ENCODE data around the gene KRTAP13-1. TPM values are rescaled to one million over a fixed set of nuclear protein-coding genes. Genes with fewer than 3 reads are reported as not detected.

The KRTAP13-1 gene
- total RNA-seq, 2 donors from 2014 or later: not detected

- H3K27me3 Mint-ChIP-seq (ENCODE audit: low read depth): no peaks in the 10 kb centered on the region
- H3K4me1 Mint-ChIP-seq (ENCODE audit: low read depth): no peaks in the 10 kb centered on the region
- DNase-seq (no peak), ATAC-seq (replicated peaks in 1 of 2) (no peak)
- H3K9me3 Mint-ChIP-seq: no peaks in the 10 kb centered on the region
- H3K36me3 Mint-ChIP-seq (ENCODE audit: insufficient read depth in 2 of 2): no peaks in the 10 kb centered on the region
- H3K27ac Mint-ChIP-seq: no peak within 1 kb of the TSS
- H3K4me3 Mint-ChIP-seq: no peak within 1 kb of the TSS
These were observed 34.4 kb downstream of the KRTAP13-1 start, which contains the start of gene KRTAP13-4 for GRCh38 chr21:30430170-30430655. TSS of gene KRTAP13-4 (plus strand) at chr21:30430220. CDS start at chr21:30430276, 56 bp downstream.

- ATAC-seq (replicated peaks in 1 of 2) (no peak), DNase-seq (peak; percentile 18 to 24)
- Mint-ChIP-seq H3K9me3 (no peaks in the 10 kb centered on the region), H3K27ac (no peak overlapping the region), H3K4me3 (no peak overlapping the region), H3K4me1 (ENCODE audit: low read depth) (no peaks in the 10 kb centered on the region), H3K36me3 (ENCODE audit: insufficient read depth in 2 of 2) (no peaks in the 10 kb centered on the region), H3K27me3 (ENCODE audit: low read depth) (no peaks in the 10 kb centered on the region)
These were observed 38.3 kb downstream of the KRTAP13-1 start for GRCh38 chr21:30434033-30434631.

GRCh38 chr21:30437010-30437565, 41.3 kb downstream of the KRTAP13-1 start:
- H3K4me3 Mint-ChIP-seq: no peak overlapping the region

GRCh38 chr21:30439975-30440374, 44.1 kb downstream of the KRTAP13-1 start, which contains the start of gene KRTAP15-1:
TSS of gene KRTAP15-1 (plus strand) at chr21:30440275. CDS start at chr21:30440328, 53 bp downstream.
- no peak for ATAC-seq (replicated peaks in 1 of 2)
- H3K27ac Mint-ChIP-seq: no peak within 1 kb of the TSS

More at GRCh38 chr21:30437010-30437565, 41.3 kb downstream of the KRTAP13-1 start:
- no peaks in the 10 kb centered on the region for H3K4me1 Mint-ChIP-seq (ENCODE audit: low read depth)
- DNase-seq: no peak
- ATAC-seq (replicated peaks in 1 of 2): no peak
- no peak overlapping the region for H3K27ac Mint-ChIP-seq
- no peaks in the 10 kb centered on the region for H3K36me3 Mint-ChIP-seq (ENCODE audit: insufficient read depth in 2 of 2)
- no peaks in the 10 kb centered on the region for H3K27me3 Mint-ChIP-seq (ENCODE audit: low read depth)
- no peaks in the 10 kb centered on the region for H3K9me3 Mint-ChIP-seq

GRCh38 chr21:30443226-30443625, 47.4 kb downstream of the KRTAP13-1 start:
- Mint-ChIP-seq H3K27ac (no peak overlapping the region), H3K36me3 (ENCODE audit: insufficient read depth in 2 of 2) (no peaks in the 10 kb centered on the region), H3K9me3 (no peaks in the 10 kb centered on the region), H3K27me3 (ENCODE audit: low read depth) (no peaks in the 10 kb centered on the region), H3K4me3 (no peak overlapping the region), H3K4me1 (ENCODE audit: low read depth) (peaks cover 4% of the 10 kb centered on the region)
- DNase-seq (no peak), ATAC-seq (replicated peaks in 1 of 2) (no peak)

More at GRCh38 chr21:30439975-30440374, 44.1 kb downstream of the KRTAP13-1 start, which contains the start of gene KRTAP15-1:
- H3K36me3 Mint-ChIP-seq (ENCODE audit: insufficient read depth in 2 of 2): no peaks in the 10 kb centered on the region
- no peaks in the 10 kb centered on the region for H3K9me3 Mint-ChIP-seq
- no peak within 1 kb of the TSS for H3K4me3 Mint-ChIP-seq
- DNase-seq: no peak
- H3K4me1 Mint-ChIP-seq (ENCODE audit: low read depth): no peaks in the 10 kb centered on the region
- no peaks in the 10 kb centered on the region for H3K27me3 Mint-ChIP-seq (ENCODE audit: low read depth)

- ATAC-seq (replicated peaks in 1 of 2) (no peak), DNase-seq (no peak)
- no peaks in the 10 kb centered on the region for H3K36me3 Mint-ChIP-seq (ENCODE audit: insufficient read depth in 2 of 2)
- no peak overlapping the region for H3K4me3 Mint-ChIP-seq
- no peak overlapping the region for H3K27ac Mint-ChIP-seq
- peaks cover 4% of the 10 kb centered on the region for H3K4me1 Mint-ChIP-seq (ENCODE audit: low read depth)
- no peaks in the 10 kb centered on the region for H3K9me3 Mint-ChIP-seq
- H3K27me3 Mint-ChIP-seq (ENCODE audit: low read depth): no peaks in the 10 kb centered on the region
These were observed 48.4 kb downstream of the KRTAP13-1 start for GRCh38 chr21:30444204-30444603.

Other genes starting within 250 kb of the KRTAP13-1 start
- gene CLDN17, start 229.2 kb upstream of the KRTAP13-1 start, total RNA-seq: not detected
- not detected for gene CLDN8, start 179.9 kb upstream of the KRTAP13-1 start, total RNA-seq
- not detected for gene KRTAP24-1, start 113.1 kb upstream of the KRTAP13-1 start, total RNA-seq
- gene KRTAP25-1, start 106.5 kb upstream of the KRTAP13-1 start, total RNA-seq: not detected
- gene KRTAP26-1, start 75.7 kb upstream of the KRTAP13-1 start, total RNA-seq: not detected
- gene KRTAP27-1, start 58.3 kb upstream of the KRTAP13-1 start, total RNA-seq: not detected
- not detected for gene KRTAP23-1, start 47.4 kb upstream of the KRTAP13-1 start, total RNA-seq
- not detected for gene KRTAP13-2, start 23.8 kb upstream of the KRTAP13-1 start, total RNA-seq
- gene KRTAP13-3, start 29.9 kb downstream of the KRTAP13-1 start, total RNA-seq: not detected
- gene KRTAP13-4, start 34.2 kb downstream of the KRTAP13-1 start, total RNA-seq: not detected
- gene KRTAP15-1, start 44.2 kb downstream of the KRTAP13-1 start, total RNA-seq: not detected
- not detected for gene KRTAP19-1, start 84.3 kb downstream of the KRTAP13-1 start, total RNA-seq
- gene KRTAP19-2, start 91.4 kb downstream of the KRTAP13-1 start, total RNA-seq: not detected
- gene KRTAP19-3, start 96.0 kb downstream of the KRTAP13-1 start, total RNA-seq: not detected
- not detected for gene KRTAP19-4, start 101.1 kb downstream of the KRTAP13-1 start, total RNA-seq
- gene KRTAP19-5, start 106.1 kb downstream of the KRTAP13-1 start, total RNA-seq: not detected
- gene KRTAP19-6, start 145.8 kb downstream of the KRTAP13-1 start, total RNA-seq: not detected
- not detected for gene KRTAP19-7, start 165.3 kb downstream of the KRTAP13-1 start, total RNA-seq
- gene KRTAP22-2, start 194.4 kb downstream of the KRTAP13-1 start, total RNA-seq: not detected
- not detected for gene KRTAP6-3, start 196.4 kb downstream of the KRTAP13-1 start, total RNA-seq
- not detected for gene KRTAP6-2, start 202.9 kb downstream of the KRTAP13-1 start, total RNA-seq
- not detected for gene KRTAP22-1, start 205.1 kb downstream of the KRTAP13-1 start, total RNA-seq
- not detected for gene KRTAP6-1, start 217.9 kb downstream of the KRTAP13-1 start, total RNA-seq
- not detected for gene KRTAP20-1, start 220.4 kb downstream of the KRTAP13-1 start, total RNA-seq
- not detected for gene KRTAP20-4, start 224.6 kb downstream of the KRTAP13-1 start, total RNA-seq
- not detected for gene KRTAP20-2, start 239.2 kb downstream of the KRTAP13-1 start, total RNA-seq
- not detected for gene KRTAP20-3, start 246.8 kb downstream of the KRTAP13-1 start, total RNA-seq